Suppressor macrophage treated with lipopolysaccharide for 4 hours (primary cell): ENCODE measurements around the gene TIGIT.
"Not testable (repeated sequence)": the region's sequence is repeated elsewhere in the genome, so short reads cannot be mapped to it uniquely, and the experiment has no call there.

Source experiments
- DNase-seq: peaks from one replicate; pipeline ENCODE4 v3.0.0-alpha.2; 2020

Gene TIGIT

DNA sequence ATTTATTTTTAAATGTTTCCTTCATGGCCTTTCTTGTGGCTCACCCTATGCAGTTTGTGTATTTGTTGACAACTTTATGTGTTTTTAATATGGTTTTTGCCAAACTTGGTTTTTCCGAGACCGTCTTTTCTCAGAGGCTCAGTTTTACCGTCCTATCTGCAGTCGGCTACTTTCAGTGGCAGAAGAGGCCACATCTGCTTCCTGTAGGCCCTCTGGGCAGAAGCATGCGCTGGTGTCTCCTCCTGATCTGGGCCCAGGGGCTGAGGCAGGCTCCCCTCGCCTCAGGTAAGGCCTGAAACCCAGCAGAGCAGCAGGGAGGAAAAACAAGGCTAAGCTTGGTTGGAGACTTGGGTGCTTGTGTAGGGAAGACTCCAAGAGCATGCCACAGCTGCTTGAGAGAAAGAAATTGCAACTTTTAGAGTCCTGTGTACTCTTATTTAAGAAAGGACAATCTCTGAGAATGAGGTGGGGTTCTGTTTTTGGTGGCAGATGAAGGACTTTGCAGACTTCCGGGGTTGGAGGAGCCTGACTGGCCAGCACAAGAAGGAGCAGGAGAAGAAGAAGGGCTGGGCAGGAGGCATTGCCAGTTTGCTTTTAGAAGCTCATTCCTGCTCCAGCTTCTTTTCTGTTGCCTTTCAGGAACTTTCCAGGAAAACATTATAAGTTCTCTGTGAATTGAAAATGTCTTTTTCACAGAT is at the start of gene TIGIT:
TSS of gene TIGIT (plus strand) at position 191 of the 698 bp plus-strand sequence. CDS start at position 225, 34 bp downstream.
- no peak for DNase-seq

DNA sequence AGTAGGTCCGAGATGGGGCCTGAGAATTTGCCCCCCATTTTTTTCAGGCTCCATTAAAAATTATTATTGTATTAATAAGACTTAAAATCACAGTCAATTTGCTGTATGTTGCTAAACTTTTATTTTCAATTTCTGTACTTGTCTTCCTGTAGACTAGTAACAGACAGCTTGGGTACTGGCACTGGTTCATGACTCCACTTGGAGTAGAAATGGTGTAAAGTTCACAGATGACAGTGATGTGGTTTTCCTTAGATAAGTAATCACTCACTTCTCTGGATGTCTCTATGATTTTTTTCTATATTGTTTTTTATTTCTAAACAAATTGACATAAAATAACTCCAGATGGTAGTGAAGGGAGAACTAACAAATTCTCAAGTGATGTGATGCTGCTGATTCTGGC is 40.9 kb upstream of the TIGIT start:
- no peak for DNase-seq

DNA sequence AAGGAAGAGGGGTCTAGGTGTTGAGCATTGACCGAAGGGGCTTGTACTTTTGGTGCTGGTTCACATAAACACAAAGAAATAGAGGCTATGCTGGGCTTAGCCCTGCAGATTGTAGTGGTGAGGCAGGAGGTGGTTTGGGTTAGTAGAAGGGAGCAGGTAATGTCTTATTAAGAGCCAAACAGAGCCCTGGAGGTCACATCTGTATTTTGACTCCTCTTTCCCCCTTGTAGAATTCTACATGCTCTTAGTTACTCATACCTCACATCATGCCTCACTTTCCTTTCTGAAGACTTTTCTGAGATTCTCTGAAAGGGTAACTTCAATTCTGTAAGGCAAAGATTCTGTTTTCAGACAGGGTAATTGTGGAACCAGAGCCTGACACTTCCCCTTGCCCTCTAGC is 40.3 kb upstream of the TIGIT start:
- DNase-seq, result no peak

DNA sequence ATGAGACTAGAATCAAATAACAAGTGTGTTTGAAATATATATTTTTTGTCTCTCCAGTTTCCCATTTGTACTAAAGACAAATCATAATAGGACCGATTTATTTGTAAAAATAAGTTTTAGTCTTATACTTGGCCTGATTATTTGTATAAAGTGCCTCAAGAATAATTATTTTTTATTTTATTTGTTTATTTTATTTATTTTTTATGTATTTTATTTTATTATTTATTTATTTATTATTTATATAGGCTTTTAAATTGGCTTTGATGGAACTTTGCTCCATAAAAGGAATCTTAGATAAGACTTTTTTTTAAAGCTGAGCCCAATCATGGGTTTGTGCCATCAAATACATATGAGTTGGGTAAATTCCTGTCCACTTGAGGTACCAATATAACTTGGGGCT is 34.3 kb upstream of the TIGIT start:
- no peak for DNase-seq

DNA sequence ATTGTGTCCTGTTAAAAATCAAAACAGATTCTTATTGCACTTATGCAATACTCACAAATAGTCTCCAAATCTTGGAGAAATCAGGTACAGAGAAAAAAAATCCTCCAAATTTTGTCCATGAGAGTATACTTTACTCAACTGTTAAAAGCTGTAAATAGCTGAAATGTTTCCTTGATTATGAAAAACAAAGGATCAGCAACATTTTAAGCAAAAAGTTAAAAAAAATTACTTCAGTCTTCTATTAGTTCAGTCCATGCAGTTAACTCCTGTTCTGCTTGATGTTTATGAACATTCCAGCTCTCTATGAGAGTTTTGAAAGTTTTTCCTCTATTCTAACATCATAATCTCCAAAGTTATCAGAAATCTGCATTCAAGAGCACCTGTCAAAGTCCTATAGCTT is 33.7 kb upstream of the TIGIT start:
- DNase-seq, result no peak

DNA sequence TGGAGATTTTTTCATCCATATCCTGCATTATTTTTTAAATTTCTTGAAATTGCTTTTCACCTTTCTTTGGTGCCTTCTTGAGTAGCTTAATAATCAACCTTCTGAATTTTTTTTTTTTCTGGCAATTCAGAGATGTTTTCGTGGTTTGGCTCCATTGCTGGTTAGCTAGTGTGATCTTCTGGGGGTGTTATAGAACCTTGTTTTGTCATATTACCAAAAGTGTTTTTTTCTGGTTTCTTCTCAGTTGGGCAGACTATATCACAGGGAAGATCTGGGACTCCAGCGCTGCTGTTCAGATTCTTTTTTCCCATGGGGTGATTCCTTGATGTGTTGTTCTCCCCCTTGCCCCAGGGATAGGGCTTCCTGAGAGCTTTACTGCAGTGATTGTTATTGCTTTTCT is 23.8 kb upstream of the TIGIT start:
- no peak for DNase-seq

DNA sequence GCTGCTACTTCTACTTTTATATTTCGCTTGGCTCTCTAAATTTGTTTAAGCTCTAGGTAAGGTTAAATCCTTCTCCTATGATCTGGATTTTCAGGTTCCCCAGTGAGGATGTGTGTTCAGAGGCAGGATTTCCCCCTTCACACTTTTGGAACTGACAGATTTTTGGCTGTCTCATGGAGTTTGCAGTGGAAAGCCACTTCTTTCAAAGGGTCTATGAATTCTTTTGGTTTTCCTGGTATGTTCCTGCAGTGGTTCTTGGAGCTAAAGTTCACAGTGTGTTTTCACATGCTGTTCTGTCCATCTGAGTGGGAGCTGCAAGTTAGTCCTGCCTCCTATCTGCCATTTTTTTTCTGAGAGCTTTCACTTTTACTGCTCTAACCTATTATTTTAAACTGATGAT is 21.6 kb upstream of the TIGIT start:
- DNase-seq, result no peak

DNA sequence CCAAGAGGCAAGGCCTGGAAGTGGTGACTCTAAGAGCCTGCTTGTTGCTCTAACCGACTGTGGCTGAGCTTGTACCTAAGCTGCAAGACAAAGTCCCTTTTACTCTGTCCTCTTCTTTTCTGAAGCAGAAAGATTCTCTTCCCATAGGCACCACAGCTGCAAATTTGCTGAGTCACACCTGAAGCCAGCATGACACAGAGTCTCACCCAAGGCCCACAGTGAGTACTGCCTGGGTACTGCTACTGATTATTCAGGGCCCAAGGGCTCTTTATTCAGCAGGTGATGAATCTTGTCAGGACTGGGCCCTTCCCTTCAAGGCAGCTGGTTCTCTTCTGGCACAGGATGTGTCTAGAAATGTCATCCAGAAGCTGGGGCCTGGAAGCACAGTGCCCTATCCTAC is 18.9 kb upstream of the TIGIT start:
- DNase-seq, result no peak

DNA sequence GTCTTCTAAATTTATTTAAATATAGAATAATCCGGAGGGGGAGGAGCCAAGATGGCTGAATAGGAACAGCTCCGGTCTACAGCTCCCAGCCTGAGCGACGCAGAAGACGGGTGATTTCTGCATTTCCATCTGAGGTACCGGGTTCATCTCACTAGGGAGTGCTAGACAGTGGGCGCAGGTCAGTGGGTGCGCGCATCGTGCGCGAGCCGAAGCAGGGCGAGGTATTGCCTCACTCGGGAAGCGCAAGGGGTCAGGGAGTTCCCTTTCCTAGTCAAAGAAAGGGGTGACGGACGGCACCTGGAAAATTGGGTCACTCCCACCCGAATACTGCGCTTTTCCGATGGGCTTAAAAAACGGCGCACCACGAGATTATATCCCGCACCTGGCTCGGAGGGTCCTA is 17.0 kb upstream of the TIGIT start:
- not testable (repeated sequence) for DNase-seq

DNA sequence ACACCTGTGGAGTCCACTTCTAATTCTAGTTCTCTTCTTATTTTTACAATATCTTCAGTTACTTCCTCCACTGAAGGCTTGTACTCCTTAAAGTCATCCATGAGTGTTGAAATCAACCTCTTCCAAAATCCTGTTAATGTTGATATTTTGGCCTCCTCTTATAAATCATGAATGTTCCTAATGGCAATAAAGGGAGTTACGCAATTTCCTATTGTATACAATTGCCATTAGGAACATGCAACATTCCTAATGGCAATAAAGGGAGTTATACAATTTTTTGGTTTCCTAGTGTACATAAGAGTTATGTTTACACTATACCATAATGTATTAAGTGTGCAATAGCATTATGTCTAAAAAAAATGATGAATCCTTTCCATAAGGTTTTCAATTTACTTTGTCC is 9.2 kb upstream of the TIGIT start:
- DNase-seq, result no peak

DNA sequence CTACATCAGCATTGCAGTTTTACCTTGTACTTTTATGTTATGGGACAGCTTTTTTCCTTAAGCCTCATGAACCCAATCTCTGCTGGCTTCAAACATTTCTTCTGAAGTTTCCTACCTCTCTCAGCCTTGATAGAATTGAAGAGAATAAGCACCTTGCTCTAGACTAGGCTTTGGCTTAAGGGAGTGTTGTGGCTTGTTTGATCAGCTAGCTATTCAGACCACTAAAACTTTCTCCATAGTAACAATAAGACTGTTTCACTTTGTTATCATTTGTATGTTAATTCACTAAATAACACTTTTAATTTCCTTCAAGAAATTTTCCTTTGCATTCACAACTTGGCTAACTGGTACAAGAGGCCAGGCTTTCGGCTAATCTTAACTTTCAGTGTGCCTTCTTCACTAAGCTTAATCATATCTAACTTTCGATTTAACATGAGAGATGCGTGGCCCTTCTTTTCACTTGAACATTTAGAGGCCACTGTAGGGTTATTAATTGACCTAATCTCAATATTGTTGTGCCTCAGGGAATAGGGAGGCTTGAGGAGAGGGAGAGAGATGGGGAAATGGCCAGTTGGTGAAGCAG is 8.1 kb upstream of the TIGIT start:
- no peak for DNase-seq

DNA sequence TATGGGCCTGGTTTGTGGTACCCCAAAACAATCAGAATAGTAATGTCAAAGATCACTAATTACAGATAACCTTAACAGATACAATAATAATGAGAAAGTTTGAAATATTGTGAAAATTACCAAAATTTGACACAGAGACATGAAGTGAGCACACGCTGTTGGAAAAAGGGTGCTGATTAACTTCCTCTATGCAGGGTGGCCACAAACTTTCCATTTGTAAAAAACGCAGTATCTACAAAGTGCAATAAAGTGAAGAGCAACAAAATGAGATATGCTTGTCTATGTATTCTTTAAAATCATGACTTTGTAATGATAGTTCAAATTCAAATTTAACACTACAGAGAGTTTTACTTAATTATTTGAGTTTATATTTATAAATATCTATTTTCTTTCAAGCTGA is 7.6 kb upstream of the TIGIT start:
- DNase-seq, result no peak

DNA sequence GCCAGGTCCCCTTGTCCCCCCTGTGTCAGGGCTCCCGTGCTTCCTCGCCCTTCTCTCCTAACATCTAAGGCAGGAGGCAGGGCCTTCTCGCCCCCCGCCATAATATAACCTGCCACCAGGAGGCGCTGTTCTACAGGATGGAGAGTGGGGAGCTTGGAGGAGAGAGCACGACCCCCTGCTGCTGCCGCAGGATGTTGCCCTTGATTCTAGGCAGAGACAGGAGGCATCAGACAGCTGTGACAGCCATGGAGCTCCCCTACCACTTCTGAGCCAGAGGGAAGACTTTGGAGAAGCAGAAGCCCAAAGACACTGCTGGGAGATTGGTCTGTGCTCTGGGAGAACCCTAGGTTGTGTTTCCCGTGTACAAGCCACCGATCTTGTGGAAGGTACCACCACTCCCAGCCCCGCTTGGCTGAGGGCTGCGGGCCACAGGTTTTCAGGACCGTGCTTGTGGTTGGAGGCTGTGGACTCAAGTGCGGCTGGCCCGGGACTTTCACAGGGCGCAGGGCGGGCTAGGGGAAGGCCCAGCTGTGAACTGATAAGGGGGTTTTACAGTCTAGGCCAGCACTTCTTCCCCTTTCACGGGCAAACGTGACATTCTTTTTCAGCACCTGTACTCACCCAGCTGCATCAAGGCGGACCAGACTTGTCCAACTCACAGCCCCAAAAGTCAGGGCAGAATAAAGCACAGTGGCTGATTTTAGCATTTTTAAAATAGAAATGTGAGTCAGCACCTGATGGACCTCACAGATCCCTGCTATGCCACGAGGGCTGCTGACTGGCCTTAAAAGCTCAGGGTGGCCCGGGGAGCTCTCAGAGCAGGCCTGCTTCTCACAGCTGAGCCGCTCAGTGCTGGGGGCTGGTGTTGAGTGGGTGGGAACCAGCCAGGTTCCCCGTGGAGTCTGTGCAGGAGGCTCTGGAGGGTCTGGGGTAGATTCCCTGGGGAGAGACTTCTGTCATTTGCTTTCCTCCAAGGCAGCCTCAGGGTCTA is 2.6 kb upstream of the TIGIT start:
- peak; percentile 69 for DNase-seq

DNA sequence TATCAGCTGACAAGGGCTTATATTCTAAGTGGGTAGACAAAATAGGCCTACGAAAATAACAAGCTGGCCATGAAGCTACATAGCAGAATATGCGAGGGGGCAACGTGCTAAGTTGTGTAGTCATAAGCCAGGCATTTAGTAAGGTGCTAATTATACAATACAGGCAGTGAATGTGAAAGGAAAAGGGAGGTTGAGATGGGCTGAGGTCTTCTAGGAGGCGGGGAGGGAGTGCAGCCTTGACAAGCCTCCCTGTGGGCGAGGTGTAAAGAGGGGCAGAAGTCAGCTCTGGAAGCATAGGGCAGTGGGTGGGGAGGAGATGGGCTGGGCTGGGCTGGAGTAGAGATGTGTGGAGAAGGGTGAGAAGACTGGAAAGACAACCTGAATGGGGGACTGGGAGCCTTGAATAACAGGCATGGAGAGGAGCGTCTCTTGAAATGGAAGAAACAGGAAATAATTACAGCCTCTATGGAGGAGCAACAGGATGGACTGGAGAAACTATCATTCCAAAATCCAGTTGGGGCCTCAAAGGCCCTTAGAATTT is 1.2 kb downstream of the TIGIT start:
- DNase-seq, result no peak

DNA sequence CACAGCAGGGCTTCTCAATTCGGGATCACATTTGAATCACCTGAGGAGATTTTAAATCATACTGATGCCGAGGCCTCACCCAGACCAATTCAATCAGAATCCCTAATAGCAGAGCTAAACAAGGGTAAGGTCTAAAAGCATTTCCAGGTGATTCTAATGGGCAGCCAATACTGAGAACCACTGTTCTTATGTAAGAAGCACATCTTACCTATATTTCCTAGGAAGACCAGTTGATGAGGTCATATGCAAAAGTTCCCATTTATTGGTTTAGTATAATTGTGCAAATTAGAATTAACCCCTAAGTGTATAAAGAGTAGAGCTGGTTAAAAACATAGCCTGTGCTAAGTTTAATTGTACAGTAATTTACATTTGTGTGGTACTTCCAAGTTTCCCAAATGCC is 2.1 kb downstream of the TIGIT start:
- DNase-seq, result no peak

DNA sequence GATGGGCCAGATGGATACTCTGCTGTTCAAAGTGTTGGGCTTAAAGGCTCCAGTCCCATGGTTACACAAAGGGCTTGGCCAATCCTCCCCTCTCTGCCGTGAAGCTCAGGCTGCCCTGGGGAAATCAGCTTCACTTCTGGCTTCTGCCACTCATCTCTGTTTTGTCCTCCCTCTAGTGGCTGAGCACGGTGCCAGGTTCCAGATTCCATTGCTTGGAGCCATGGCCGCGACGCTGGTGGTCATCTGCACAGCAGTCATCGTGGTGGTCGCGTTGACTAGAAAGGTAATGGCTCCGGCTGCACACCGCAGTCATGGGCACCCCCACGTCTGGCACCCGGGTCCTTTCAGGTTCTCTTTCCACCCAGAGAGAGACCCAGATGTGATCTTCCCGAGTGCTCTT is 5.6 kb downstream of the TIGIT start:
- peak; percentile 6 for DNase-seq

DNA sequence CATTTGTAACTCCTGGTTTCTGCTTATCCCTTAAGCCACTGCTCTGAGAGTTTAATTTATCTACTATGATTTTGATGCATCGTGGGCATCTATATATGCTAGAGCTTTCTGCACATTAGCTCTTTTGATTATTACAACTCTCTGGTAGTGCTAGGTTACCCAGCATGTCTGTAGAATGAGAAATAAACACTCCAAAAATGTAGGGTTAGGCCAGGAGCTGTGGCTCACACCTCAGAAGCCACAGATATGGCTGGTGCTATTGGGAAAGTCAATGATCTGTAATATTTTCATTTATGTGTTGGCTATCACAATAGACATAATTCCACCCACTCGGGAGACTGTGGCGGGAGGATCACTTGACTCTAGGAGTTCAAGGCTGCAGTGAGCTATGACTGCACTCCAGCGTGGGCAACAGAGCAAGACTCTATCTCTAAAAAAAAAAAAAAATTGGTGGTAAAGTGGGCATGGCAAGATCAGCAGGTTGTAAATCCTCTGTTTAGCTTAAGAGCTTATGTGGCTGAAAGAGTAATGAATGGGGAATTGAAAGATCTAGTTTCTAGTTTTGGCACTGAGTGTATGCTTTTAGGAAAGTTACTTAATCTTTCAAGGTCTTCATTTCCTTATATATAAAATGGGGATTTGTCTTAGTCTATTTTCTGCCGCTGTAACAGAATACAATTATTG is 6.3 kb downstream of the TIGIT start:
- no peak for DNase-seq

DNA sequence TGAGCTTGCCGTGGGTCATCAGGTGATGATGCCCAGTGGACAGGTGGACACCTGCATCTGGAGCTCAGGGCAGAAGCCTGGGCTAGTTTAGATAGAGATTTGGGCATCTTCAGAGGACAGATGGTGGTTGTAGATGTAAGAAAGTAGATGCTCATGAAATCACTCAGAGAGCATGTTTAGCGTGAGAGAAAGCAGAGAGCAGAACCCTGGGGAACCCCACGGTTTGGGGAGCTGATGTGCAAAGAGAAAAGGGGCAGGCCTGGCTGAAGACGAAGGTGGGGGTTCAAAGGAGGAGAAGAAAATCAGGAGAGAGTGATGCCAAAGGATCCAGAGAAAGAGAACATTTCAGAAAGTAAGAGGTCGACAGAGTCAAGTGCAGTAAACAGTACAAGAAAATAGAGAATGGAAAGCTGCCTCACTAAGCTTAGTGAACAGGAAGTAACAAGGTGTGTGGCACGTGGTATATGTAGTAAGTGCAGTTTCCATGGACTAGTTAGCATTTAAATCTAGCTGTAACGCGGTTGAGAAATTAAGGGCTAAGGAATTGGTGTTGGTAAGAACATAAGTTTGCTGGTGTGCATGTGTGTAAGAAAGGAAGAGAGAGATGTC is 13.5 kb downstream of the TIGIT start:
- DNase-seq, result no peak

DNA sequence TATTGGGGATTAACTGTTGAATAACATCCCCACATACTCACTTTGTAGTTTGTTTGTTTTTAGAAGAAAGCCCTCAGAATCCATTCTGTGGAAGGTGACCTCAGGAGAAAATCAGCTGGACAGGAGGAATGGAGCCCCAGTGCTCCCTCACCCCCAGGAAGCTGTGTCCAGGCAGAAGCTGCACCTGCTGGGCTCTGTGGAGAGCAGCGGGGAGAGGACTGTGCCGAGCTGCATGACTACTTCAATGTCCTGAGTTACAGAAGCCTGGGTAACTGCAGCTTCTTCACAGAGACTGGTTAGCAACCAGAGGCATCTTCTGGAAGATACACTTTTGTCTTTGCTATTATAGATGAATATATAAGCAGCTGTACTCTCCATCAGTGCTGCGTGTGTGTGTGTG is 14.0 kb downstream of the TIGIT start:
- DNase-seq, result no peak

DNA sequence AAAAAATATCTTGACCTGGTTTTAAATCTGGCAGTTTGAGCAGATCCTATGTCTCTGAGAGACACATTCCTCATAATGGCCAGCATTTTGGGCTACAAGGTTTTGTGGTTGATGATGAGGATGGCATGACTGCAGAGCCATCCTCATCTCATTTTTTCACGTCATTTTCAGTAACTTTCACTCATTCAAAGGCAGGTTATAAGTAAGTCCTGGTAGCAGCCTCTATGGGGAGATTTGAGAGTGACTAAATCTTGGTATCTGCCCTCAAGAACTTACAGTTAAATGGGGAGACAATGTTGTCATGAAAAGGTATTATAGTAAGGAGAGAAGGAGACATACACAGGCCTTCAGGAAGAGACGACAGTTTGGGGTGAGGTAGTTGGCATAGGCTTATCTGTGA is 14.5 kb downstream of the TIGIT start:
- no peak for DNase-seq

DNA sequence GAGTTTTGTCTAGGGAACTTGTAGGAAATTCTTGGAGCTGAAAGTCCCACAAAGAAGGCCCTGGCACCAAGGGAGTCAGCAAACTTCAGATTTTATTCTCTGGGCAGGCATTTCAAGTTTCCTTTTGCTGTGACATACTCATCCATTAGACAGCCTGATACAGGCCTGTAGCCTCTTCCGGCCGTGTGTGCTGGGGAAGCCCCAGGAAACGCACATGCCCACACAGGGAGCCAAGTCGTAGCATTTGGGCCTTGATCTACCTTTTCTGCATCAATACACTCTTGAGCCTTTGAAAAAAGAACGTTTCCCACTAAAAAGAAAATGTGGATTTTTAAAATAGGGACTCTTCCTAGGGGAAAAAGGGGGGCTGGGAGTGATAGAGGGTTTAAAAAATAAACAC is 15.0 kb downstream of the TIGIT start:
- DNase-seq, result no peak

DNA sequence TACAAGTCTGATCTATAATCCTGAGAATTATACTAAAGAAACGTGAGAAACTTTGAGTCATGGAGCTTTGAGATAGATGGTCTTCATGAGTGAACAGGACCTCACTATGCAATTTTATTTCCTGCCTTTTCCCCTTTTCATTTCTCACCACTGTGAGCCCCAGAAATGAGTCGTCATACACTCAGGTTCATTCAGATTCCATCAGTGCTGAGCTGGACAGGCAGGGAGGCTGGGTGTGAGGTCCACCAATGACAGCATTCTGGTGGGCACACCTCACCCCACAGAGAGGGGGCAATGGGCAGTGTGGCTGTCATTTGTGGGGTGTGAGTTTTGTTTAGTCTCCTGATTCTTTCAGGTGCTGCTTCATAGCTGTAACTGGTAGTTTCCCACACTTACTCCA is 16.9 kb downstream of the TIGIT start:
- DNase-seq, result no peak

DNA sequence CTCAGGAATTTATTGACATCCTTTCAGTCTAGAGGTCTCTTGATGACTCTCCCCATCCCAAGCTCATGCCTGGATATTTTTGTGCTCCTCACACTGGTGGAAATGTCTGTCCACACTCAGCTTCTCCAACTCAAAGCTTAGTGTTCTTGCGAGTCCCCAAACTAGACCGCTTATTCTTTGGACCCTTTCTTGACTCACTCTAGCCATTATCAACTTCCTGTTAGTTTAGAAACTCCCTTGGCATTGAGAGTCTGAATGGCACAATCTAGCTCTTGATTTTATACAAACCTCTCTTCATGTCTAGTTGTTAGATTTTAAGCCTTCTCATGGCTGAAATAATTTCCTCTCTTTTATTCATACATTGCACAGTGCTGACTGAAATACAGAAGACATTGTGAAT is 19.6 kb downstream of the TIGIT start:
- no peak for DNase-seq
